ENCODE data around the gene NXPH1.

The NXPH1 gene

DNA sequence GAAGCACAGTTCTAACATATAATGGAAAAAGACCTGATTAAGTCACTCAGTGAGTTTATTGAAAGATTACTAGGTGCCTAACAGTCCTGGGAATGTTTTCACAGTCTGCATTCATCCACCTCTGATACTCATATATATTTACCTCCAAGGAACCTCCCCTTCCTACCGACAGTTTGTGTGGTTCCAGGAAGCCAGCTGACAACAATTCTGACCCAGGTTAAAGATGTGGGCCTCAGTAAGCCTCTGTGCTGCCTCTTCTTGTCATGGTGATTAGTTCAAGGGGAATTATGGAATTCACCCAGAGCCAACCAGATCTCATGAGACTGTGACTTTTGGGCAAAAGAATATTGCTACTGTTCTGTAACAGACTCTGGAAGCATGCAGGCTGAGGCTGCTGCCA lies 186.8 kb downstream of the NXPH1 start:
- no peak for TF ChIP-seq NFRKB (IDR thresholded peaks at IDR 0.05)
- no peak for TF ChIP-seq BHLHE40 (IDR thresholded peaks at IDR 0.05; ENCODE audit: borderline replicate concordance)
- TF ChIP-seq HDGF (IDR thresholded peaks at IDR 0.05; ENCODE audit: borderline replicate concordance), result no peak
- no peak for TF ChIP-seq SUZ12 (IDR thresholded peaks at IDR 0.05)
- DNase-seq (ENCODE audit: extremely low spot score), result no peak
- POLR2A ChIA-PET, result no interaction called here
- CTCF ChIA-PET, result no interaction called here

DNA sequence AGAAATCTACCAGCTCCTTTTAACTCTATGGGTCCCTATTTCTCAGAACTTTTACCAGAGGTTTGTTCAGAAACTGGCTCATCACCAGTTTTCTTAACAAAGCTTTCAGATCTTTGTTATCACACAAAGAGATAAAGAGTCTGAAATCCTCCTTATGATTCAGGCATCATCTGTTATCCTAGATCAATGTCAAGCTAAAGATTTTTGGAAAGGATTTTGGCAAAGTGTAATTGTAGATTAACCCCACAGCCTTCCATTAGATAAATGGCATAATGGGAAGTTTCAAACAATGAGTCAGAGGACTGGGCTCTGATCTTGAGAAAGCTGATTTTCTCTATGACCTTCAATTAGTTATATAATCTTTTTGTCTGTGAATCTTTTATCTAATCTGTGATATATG lies 192.2 kb downstream of the NXPH1 start:
- no peak for TF ChIP-seq SP1 (IDR thresholded peaks at IDR 0.05)
- no peak for TF ChIP-seq FOXA1 (IDR thresholded peaks at IDR 0.05)
- TF ChIP-seq TARDBP (IDR thresholded peaks at IDR 0.05), result no peak
- no peak for TF ChIP-seq L3MBTL2 (conservative IDR thresholded peaks at IDR 0.05)
- no peak for TF ChIP-seq FOXM1 (IDR thresholded peaks at IDR 0.05; ENCODE audit: borderline replicate concordance)
- TF ChIP-seq ARNT (IDR thresholded peaks at IDR 0.05), result no peak
- TF ChIP-seq CTBP1 (IDR thresholded peaks at IDR 0.05; ENCODE audit: borderline replicate concordance), result no peak
- TF ChIP-seq SUZ12 (IDR thresholded peaks at IDR 0.05), result no peak
- TF ChIP-seq ELF4 (IDR thresholded peaks at IDR 0.05), result no peak
- CTCF ChIA-PET, result no interaction called here

DNA sequence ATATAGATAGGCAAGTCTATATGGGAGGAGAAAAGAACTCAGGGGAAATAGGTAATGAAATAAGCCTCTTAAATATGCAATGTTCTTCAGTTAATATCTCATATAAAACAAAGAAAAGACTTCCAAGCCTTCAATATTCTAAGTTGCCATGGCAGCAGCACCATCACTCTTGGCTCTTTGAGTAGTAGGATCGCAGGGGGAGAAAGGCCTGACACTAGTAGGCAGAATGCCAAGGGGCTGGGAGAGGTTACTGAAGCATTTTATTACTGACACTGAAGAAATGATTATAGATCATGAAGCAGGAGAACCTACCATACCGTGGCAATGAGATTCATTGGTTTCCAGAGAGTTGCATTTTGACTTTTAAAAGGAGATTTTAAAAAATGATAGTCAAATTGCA lies 193.9 kb downstream of the NXPH1 start:
- ChIA-PET CTCF (no interaction called here), POLR2A (no interaction called here)
- DNase-seq (ENCODE audit: extremely low spot score), result no peak
- TF ChIP-seq LEF1 (IDR thresholded peaks at IDR 0.05; ENCODE audit: borderline replicate concordance) (no peak), ZNF384 (IDR thresholded peaks at IDR 0.05) (no peak), ELF4 (IDR thresholded peaks at IDR 0.05) (no peak), NFRKB (IDR thresholded peaks at IDR 0.05) (no peak), FOXK2 (IDR thresholded peaks at IDR 0.05) (no peak), HDGF (IDR thresholded peaks at IDR 0.05; ENCODE audit: borderline replicate concordance) (no peak), CTBP1 (IDR thresholded peaks at IDR 0.05; ENCODE audit: borderline replicate concordance) (no peak), SP1 (IDR thresholded peaks at IDR 0.05) (no peak), ARNT (IDR thresholded peaks at IDR 0.05) (no peak), FOXM1 (IDR thresholded peaks at IDR 0.05; ENCODE audit: borderline replicate concordance) (no peak), FOXA1 (IDR thresholded peaks at IDR 0.05) (no peak), BHLHE40 (IDR thresholded peaks at IDR 0.05; ENCODE audit: borderline replicate concordance) (no peak), L3MBTL2 (conservative IDR thresholded peaks at IDR 0.05) (no peak), SUZ12 (IDR thresholded peaks at IDR 0.05) (no peak), TARDBP (IDR thresholded peaks at IDR 0.05) (no peak)
- TF ChIP-seq, protein P1, sequence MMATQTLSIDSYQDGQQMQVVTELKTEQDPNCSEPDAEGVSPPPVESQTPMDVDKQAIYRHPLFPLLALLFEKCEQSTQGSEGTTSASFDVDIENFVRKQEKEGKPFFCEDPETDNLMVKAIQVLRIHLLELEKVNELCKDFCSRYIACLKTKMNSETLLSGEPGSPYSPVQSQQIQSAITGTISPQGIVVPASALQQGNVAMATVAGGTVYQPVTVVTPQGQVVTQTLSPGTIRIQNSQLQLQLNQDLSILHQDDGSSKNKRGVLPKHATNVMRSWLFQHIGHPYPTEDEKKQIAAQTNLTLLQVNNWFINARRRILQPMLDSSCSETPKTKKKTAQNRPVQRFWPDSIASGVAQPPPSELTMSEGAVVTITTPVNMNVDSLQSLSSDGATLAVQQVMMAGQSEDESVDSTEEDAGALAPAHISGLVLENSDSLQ (IDR thresholded peaks at IDR 0.05), result no peak

More for the DNA sequence above, 192.2 kb downstream of the NXPH1 start:
- POLR2A ChIA-PET, result no interaction called here
- no peak for DNase-seq (ENCODE audit: extremely low spot score)

DNA sequence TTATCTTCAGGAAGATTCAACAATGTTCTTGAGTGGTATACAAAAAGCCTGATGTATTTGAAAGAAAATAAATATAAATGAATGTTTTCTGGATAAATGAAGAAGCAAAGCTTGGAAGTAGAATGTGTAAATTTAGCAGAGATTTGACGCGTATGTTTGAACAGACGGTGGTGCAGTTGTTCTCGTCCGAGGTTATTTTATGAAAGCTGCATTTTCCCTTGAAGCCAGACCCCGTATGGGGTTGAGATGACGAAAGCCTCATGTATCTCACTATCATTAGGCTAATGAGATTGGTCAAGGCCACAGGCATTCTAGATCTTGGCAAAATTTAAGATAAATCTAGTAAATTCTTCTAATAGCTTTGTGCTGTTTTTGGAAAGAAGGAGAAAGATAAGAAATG lies 195.2 kb downstream of the NXPH1 start:
- no peak for TF ChIP-seq HDGF (IDR thresholded peaks at IDR 0.05; ENCODE audit: borderline replicate concordance)
- DNase-seq (ENCODE audit: extremely low spot score), result no peak
- CTCF ChIA-PET, result no interaction called here
- POLR2A ChIA-PET, result no interaction called here

DNA sequence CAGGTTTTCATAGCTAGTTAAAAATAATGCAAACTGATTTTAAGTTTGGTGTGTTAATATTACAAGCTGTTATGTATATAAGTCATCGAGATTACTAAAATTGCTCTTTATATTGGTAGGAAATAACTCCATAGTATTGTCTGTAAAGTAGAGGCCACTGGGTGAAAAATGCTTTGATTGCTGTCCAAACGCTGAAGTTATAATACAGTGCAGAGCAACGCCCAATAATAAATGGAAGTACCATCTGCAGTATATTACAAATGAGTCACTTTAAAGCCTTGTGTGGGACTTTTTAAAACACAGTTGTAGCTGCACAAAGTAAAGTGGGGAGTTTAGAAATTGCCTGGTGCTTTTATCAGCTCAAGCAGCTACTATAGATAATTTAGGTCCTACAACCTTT lies 196.1 kb downstream of the NXPH1 start:
- no peak for DNase-seq (ENCODE audit: extremely low spot score)
- ChIA-PET POLR2A (no interaction called here), CTCF (no interaction called here)
- TF ChIP-seq HDGF (IDR thresholded peaks at IDR 0.05; ENCODE audit: borderline replicate concordance), result no peak
- TF ChIP-seq L3MBTL2 (conservative IDR thresholded peaks at IDR 0.05), result no peak
- TF ChIP-seq, protein P1 (IDR thresholded peaks at IDR 0.05), result no peak
- no peak for TF ChIP-seq FOXM1 (IDR thresholded peaks at IDR 0.05; ENCODE audit: borderline replicate concordance)
- no peak for TF ChIP-seq FOXK2 (IDR thresholded peaks at IDR 0.05)
- no peak for TF ChIP-seq ELF4 (IDR thresholded peaks at IDR 0.05)
- no peak for TF ChIP-seq CTBP1 (IDR thresholded peaks at IDR 0.05; ENCODE audit: borderline replicate concordance)
- TF ChIP-seq TARDBP (IDR thresholded peaks at IDR 0.05), result no peak
- TF ChIP-seq SP1 (IDR thresholded peaks at IDR 0.05), result no peak
- TF ChIP-seq ARNT (IDR thresholded peaks at IDR 0.05), result no peak
- TF ChIP-seq FOXA1 (IDR thresholded peaks at IDR 0.05), result no peak
- no peak for TF ChIP-seq SUZ12 (IDR thresholded peaks at IDR 0.05)
- no peak for TF ChIP-seq LEF1 (IDR thresholded peaks at IDR 0.05; ENCODE audit: borderline replicate concordance)
- TF ChIP-seq NFRKB (IDR thresholded peaks at IDR 0.05), result no peak
- TF ChIP-seq BHLHE40 (IDR thresholded peaks at IDR 0.05; ENCODE audit: borderline replicate concordance), result no peak
- no peak for TF ChIP-seq ZNF384 (IDR thresholded peaks at IDR 0.05)

DNA sequence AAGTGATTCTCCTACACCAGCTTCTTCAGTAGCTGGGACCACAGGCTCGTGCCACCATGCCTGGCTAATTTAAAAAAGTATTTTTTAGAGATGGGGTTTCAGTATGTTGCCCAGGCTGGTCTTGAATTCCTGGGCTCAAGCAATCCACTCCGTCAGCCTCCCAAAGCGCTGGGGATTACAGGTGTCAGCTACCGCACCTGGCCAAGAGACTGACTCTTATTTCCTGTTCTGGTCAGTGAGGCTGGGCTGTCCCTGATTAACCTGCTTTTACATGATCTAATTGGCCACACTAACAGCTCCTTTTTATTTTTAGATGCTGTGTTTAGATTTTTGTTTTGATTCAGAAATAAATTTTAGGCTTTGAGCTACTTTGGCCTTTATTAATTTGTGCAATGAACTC lies 203.9 kb downstream of the NXPH1 start:
- ChIA-PET CTCF (no interaction called here), POLR2A (no interaction called here)
- TF ChIP-seq, protein P1 (IDR thresholded peaks at IDR 0.05), result no peak
- TF ChIP-seq FOXM1 (IDR thresholded peaks at IDR 0.05; ENCODE audit: borderline replicate concordance) (no peak), SUZ12 (IDR thresholded peaks at IDR 0.05) (no peak), L3MBTL2 (conservative IDR thresholded peaks at IDR 0.05) (no peak), ZNF384 (IDR thresholded peaks at IDR 0.05) (no peak), BHLHE40 (IDR thresholded peaks at IDR 0.05; ENCODE audit: borderline replicate concordance) (no peak), CTBP1 (IDR thresholded peaks at IDR 0.05; ENCODE audit: borderline replicate concordance) (no peak), FOXA1 (IDR thresholded peaks at IDR 0.05) (no peak), NFRKB (IDR thresholded peaks at IDR 0.05) (no peak), SP1 (IDR thresholded peaks at IDR 0.05) (no peak), ELF4 (IDR thresholded peaks at IDR 0.05) (no peak), LEF1 (IDR thresholded peaks at IDR 0.05; ENCODE audit: borderline replicate concordance) (no peak), ARNT (IDR thresholded peaks at IDR 0.05) (no peak), FOXK2 (IDR thresholded peaks at IDR 0.05) (no peak), HDGF (IDR thresholded peaks at IDR 0.05; ENCODE audit: borderline replicate concordance) (no peak), TARDBP (IDR thresholded peaks at IDR 0.05) (no peak)
- no peak for DNase-seq (ENCODE audit: extremely low spot score)

DNA sequence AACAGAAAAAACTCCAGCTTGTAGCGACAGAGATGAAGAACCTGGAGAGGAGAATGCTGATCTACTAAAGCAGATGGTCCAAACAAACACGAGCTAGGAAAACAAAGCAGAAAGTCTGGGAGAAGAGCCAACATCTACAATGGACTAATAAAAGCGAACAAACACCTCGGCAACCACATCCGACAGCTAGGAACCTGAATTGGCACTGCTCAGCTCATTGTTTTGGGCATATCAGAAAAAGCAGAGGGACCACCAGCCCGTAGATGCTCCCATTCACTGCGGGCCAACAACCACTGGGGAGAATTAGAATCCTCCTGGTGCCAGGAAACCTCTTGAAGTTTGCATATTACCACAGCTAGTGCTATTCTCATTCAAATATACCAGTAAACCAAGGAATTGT lies 204.7 kb downstream of the NXPH1 start:
- DNase-seq (ENCODE audit: extremely low spot score), result no peak
- TF ChIP-seq HDGF (IDR thresholded peaks at IDR 0.05; ENCODE audit: borderline replicate concordance), result no peak
- no peak for TF ChIP-seq NFRKB (IDR thresholded peaks at IDR 0.05)
- TF ChIP-seq, protein P1 (IDR thresholded peaks at IDR 0.05), result no peak
- TF ChIP-seq LEF1 (IDR thresholded peaks at IDR 0.05; ENCODE audit: borderline replicate concordance), result no peak
- TF ChIP-seq FOXK2 (IDR thresholded peaks at IDR 0.05), result no peak
- no peak for TF ChIP-seq ARNT (IDR thresholded peaks at IDR 0.05)
- no peak for TF ChIP-seq L3MBTL2 (conservative IDR thresholded peaks at IDR 0.05)
- no peak for TF ChIP-seq TARDBP (IDR thresholded peaks at IDR 0.05)
- TF ChIP-seq CTBP1 (IDR thresholded peaks at IDR 0.05; ENCODE audit: borderline replicate concordance), result no peak
- no peak for TF ChIP-seq FOXA1 (IDR thresholded peaks at IDR 0.05)
- TF ChIP-seq ZNF384 (IDR thresholded peaks at IDR 0.05), result no peak
- TF ChIP-seq SUZ12 (IDR thresholded peaks at IDR 0.05), result no peak
- TF ChIP-seq BHLHE40 (IDR thresholded peaks at IDR 0.05; ENCODE audit: borderline replicate concordance), result no peak
- no peak for TF ChIP-seq ELF4 (IDR thresholded peaks at IDR 0.05)
- no peak for TF ChIP-seq SP1 (IDR thresholded peaks at IDR 0.05)
- ChIA-PET POLR2A (no interaction called here), CTCF (no interaction called here)
